Epithelial cell of esophagus (primary cell): Measurements from ENCODE around the gene RELA.

Experiments
- DNase-seq: peaks from one replicate; pipeline ENCODE4 v3.0.0; 2010; ENCODE audit warnings: low read depth
- H3K4me3 ChIP-seq: 2 replicates; pipeline ENCODE4 v1.5.1; 2011; ENCODE audit warnings: mild to moderate bottlenecking, low read length, control low read depth
- TF ChIP-seq, protein P1 (sequence below): IDR thresholded peaks from 2 replicates; pipeline ENCODE4 v1.5.1; 2011; ENCODE audit warnings: low read depth, mild to moderate bottlenecking, low read length, control low read depth, inconsistent platforms; ENCODE audit not compliant: insufficient read depth; ENCODE audit errors: missing control alignments

RELA gene

DNA sequence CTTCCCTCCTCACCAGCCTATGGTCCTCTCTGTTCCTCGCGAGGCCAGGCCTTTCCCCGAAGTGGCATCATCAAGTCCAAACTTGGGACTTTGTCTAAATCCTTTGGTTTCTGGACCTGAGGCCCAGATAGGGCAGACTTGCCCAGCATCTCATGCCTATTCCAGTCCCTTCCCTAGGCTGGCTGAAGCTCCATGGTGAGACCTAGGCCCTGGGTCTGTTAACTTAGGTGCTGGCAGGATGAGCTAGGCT, 11.5 kb downstream of the RELA start:
- TF ChIP-seq, protein P1, sequence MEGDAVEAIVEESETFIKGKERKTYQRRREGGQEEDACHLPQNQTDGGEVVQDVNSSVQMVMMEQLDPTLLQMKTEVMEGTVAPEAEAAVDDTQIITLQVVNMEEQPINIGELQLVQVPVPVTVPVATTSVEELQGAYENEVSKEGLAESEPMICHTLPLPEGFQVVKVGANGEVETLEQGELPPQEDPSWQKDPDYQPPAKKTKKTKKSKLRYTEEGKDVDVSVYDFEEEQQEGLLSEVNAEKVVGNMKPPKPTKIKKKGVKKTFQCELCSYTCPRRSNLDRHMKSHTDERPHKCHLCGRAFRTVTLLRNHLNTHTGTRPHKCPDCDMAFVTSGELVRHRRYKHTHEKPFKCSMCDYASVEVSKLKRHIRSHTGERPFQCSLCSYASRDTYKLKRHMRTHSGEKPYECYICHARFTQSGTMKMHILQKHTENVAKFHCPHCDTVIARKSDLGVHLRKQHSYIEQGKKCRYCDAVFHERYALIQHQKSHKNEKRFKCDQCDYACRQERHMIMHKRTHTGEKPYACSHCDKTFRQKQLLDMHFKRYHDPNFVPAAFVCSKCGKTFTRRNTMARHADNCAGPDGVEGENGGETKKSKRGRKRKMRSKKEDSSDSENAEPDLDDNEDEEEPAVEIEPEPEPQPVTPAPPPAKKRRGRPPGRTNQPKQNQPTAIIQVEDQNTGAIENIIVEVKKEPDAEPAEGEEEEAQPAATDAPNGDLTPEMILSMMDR: no peak
- no peak overlapping the region for H3K4me3 ChIP-seq
- DNase-seq: no peak

DNA sequence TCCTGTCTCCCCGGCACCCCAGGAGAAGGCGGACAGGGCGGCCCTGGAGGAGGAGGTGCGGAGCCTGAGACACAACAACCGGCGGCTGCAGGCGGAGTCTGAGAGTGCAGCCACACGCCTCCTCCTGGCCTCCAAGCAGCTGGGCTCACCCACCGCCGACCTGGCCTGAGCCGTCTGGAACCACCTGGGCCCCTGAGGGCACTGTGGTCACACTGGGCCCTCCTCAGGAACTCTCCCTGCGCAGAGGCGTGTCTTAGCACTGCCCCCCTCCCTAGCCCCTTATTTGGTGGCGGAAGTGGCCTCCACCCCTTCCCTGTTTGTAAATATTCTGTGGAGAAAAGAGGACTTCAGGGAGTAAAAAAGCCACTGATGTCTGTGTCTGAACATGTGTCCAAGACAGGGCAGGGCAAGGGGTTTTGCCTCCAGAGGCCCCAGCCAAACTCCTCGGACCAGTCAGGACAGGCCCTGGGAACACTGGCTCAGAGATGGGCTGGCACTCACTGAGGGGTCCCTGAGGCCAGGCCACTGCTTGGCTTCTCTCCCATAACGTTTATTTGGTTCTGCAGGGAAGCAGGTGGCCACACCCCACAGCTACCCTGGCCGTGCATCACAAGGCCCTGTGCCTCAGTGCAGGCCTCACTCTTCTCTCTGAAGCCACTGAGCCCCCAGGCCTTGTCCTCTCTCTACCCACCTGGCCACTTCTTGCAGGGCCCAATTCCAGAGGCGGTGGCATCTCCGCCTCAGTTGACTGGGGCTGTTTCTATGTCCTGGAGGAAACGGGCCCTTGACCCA, 12.0 kb downstream of the RELA start:
- DNase-seq: peak; percentile 47
- TF ChIP-seq, protein P1: peak; percentile 13
- H3K4me3 ChIP-seq: no peak overlapping the region

DNA sequence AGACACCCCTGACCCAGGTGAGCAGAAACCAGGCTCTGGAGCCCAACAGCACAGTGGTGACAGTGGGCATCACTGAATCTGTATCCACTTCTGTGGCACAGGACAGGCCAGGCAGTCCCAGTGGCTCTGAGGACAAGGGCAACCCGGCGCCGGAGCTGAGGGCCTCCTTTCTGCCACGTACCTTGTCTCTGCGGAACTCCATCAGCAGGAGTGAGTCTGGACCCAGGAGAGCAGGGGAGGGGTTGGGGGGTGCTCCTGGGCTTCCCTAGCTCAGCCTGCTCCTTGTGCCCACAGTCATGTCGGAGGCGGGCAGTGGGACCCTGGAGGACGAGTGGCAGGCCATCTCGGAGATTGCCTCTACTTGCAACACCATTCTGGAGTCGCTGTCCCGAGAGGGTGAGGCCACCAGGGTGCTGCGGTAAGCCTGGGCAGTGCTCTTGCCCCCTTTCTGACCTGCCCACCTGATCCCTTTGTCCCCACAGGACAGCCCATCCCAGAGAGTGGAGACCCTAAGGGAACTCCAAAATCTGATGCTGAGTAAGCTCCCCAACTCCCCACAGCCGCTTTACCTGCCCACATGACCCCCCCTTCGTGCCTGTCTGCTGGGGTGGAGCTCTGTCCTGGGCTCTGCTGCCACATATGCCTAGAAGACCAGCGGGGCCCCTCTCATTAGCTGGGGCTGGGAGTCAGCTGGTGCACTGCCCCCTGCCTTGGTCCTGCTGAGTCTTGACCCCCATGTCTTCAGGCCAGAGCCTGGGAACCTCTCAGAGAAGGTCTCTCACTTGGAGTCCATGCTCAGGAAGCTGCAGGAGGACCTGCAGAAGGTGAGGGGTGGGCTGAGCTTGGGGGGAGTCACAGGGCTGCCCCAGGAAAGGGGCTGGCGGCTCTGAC, 12.8 kb downstream of the RELA start:
- H3K4me3 ChIP-seq: no peak overlapping the region
- TF ChIP-seq, protein P1: no peak
- no peak for DNase-seq

DNA sequence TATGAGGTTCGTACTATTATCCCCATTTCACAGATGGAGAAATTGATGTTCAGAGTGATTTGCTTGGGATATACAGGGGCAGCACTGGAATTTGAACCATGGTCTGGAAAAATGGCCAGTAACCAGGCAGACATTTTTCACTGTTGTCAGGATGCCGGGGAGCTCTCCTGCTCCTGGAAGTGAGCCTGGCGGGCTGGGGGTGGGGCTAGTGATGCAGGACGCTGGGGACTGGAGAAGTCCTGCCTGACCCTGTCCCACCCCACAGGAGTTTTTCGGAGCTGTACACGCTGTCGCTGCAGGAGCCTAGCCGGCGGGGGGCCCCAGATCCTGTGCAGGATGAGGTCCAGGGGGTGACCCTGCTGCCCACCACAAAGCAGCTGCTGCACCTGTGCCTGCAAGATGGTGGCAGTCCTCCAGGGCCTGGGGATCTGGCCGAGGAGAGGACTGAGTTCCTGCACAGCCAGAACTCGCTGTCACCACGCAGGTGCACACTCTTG, 13.7 kb downstream of the RELA start:
- TF ChIP-seq, protein P1: no peak
- no peak overlapping the region for H3K4me3 ChIP-seq
- no peak for DNase-seq

DNA sequence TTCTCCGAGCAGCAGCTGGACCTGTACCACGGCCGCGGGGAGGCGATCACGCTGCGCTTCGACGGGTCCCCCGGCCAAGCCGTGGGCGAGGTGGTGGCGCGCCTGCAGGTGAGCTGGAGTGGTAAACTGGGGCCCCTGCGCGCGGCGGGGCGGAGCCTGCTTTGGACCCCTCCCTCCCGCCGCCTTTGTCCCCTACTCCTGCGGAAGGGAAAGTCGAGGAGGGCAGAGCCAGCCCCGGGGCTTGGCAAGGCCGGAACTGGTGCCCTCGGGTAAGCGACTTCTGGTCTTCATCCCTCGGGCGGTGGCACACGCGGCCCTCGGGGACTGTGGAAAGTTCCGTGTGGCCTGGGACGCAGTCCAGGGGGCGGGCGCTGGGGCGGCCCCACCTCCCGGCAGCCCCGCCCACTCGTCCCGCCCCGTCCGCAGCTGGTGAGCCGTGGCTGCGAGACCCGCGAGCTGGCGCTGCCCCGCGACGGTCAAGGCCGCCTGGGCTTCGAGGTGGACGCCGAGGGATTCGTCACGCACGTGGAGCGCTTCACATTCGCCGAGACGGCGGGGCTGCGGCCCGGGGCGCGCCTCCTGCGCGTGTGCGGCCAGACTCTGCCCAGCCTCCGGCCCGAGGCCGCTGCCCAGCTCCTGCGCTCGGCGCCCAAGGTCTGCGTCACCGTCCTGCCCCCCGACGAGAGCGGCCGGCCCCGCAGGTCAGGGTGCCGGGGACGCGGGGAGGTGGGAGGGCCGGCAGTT, 15.6 kb downstream of the RELA start:
- H3K4me3 ChIP-seq: peak overlapping the region; percentile 56
- peak; percentile 62 for DNase-seq

DNA sequence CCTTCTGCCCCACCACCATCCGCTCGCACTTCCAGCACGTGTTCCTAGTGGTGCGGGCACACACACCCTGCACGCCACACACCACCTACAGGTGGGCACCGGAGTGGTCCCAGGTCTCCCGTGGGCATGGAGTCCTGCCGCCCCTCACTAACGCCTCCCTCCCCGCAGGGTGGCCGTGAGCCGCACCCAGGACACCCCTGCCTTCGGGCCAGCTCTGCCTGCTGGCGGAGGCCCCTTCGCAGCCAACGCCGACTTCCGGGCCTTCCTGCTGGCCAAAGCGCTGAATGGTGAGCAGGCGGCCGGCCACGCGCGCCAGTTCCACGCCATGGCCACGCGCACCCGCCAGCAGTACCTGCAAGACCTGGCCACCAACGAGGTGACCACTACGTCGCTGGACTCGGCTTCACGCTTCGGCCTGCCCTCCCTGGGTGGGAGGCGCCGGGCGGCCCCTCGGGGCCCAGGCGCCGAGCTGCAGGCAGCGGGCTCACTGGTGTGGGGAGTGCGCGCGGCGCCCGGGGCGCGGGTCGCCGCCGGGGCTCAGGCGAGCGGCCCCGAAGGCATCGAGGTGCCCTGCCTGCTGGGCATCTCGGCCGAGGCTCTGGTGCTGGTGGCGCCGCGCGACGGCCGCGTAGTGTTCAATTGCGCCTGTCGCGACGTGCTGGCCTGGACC, 16.3 kb downstream of the RELA start:
- TF ChIP-seq, protein P1: no peak
- H3K4me3 ChIP-seq: peak overlapping the region; percentile 56
- DNase-seq: no peak

More for the DNA sequence above, 15.6 kb downstream of the RELA start:
- TF ChIP-seq, protein P1: no peak
